ENCODE measurements around the gene CLEC16A.

- no peak for TF ChIP-seq POLR2A (IDR thresholded peaks at IDR 0.05; ENCODE audit: low read length)
- no peak for TF ChIP-seq GATA1 (IDR thresholded peaks at IDR 0.05; ENCODE audit: low read depth, low read length)
These were observed 17.5 kb upstream of the CLEC16A start for GRCh38 chr16:10926867-10927266.
